ENCODE results near the gene PVR.
"Not testable (repeated sequence)": the region's sequence is repeated elsewhere in the genome, so short reads cannot be mapped to it uniquely, and the experiment has no call there.

Gene PVR

DNA sequence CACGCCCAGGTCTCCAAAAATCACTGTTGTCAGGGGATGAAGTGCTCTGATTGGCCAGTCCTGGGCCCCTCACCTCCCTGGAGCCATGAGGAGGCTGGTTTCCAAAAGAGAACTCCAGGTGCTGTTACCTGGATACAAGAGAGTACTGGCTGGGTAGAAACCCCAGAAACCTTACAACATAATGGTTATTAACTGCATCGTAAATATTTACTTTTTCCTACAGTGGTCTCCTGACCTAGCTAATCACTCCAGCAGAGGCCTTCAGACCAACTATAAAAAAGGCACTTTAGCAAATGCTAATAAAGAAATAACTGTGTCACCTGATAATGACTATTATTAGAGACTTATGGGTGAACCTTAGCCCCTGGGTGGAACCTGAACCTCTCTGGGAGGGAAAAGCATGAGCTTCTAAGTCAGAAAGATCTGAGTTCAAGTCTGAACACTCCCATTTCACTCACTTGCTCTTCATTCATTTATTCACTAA lies 31.9 kb upstream of the PVR start:
- Mint-ChIP-seq H3K4me3 (no peak overlapping the region), H3K27me3 (no peaks in the 10 kb centered on the region)

DNA sequence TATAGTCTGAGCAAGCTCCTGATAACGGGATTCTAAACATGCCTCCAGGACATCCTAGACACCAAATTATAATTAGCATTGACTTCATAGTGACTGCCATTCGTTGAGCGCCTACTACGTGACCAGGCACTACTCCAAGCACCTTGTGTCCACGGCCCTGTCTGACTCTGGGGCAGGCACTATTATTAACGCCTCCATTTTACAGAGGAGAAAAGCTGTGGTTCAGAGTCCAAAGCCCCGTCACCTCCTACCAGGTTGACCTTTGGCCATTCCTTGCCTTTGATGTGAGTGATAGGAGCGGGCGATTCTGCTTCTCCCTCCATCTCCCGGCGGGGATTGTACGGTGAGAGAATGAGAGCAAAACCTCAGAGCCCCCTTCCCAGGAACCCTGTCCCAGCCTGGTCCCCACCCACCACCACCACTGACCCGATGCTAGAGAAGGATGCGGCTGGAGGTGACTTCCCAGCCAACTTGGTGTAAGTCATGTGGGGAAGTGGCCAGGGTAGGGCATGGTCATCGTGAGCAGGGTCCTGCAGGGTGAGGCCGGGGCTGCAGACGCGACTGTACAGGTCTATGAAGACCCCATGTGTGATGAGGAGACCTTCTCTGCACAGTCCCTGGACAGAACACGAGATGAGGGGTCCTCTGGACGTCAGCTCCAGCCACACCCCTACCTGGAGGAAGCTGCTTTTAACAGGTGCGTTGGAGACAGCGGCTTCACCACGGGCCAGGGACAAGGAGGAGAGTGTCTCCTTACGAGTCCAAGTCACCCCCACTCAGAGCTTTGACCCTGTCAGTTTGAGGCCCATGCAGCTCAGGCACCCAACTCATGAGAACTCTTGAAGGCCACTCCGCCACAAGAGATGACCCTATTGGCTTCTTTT lies 30.2 kb upstream of the PVR start, which contains the start of gene IGSF23:
Gene IGSF23 (plus strand): TSS at position 269 of the 884 bp plus-strand sequence. CDS start 83 bp downstream, at position 352.
- no peaks in the 10 kb centered on the region for H3K4me1 Mint-ChIP-seq
- H3K36me3 Mint-ChIP-seq = no peaks in the 10 kb centered on the region
- H3K27ac Mint-ChIP-seq = no peak within 1 kb of the TSS
- H3K27me3 Mint-ChIP-seq = no peaks in the 10 kb centered on the region
- H3K9me3 Mint-ChIP-seq = no peaks in the 10 kb centered on the region
- H3K4me3 Mint-ChIP-seq = no peak within 1 kb of the TSS

More for the DNA sequence above, 31.9 kb upstream of the PVR start:
- Mint-ChIP-seq H3K9me3 (no peaks in the 10 kb centered on the region), H3K27ac (no peak overlapping the region), H3K4me1 (peaks cover 15% of the 10 kb centered on the region), H3K36me3 (no peaks in the 10 kb centered on the region)

DNA sequence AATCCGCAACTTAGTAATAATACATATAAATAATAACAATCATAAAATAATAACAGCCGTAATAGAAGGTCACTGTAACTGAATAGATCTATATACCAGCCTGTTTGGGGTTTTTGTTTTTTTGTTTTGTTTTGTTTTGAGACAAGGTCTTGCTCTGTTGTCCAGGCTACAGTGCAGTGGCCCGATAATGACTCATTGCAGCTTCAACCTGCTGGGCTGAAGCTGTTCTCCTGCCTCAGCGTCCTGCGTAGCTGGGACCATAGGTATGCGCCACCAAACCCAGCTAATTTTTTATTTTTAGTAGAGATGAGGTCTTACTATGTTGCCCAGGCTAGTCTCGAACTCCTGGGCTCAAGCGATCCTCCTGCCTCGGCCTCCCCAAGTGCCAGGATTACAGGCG lies 29.4 kb upstream of the PVR start:
- Mint-ChIP-seq H3K9me3 (no peaks in the 10 kb centered on the region), H3K27me3 (no peaks in the 10 kb centered on the region), H3K36me3 (no peaks in the 10 kb centered on the region), H3K4me1 (no peaks in the 10 kb centered on the region), H3K4me3 (no peak overlapping the region), H3K27ac (no peak overlapping the region)

DNA sequence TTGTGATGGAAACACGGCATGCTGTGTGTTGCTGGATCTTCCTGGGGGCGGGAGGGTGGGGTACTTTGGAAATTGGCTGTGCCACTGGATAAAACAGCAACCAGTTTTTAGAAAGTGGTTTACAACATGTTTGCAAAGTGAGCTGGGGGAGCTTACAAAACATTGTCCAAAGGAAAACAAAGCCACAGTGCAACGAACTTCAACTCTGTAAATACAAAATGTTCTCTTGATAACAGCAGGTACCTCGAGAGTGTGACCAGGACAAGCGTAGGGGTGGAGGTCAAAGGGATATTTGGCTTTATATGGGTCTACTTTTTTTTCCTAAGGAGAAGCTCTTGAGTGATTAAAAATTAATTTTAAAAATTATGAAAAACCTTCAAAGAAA lies 27.9 kb upstream of the PVR start:
- H3K27ac Mint-ChIP-seq = no peak overlapping the region
- H3K4me3 Mint-ChIP-seq = no peak overlapping the region
- no peaks in the 10 kb centered on the region for H3K36me3 Mint-ChIP-seq
- H3K27me3 Mint-ChIP-seq = no peaks in the 10 kb centered on the region
- no peaks in the 10 kb centered on the region for H3K9me3 Mint-ChIP-seq
- no peaks in the 10 kb centered on the region for H3K4me1 Mint-ChIP-seq

DNA sequence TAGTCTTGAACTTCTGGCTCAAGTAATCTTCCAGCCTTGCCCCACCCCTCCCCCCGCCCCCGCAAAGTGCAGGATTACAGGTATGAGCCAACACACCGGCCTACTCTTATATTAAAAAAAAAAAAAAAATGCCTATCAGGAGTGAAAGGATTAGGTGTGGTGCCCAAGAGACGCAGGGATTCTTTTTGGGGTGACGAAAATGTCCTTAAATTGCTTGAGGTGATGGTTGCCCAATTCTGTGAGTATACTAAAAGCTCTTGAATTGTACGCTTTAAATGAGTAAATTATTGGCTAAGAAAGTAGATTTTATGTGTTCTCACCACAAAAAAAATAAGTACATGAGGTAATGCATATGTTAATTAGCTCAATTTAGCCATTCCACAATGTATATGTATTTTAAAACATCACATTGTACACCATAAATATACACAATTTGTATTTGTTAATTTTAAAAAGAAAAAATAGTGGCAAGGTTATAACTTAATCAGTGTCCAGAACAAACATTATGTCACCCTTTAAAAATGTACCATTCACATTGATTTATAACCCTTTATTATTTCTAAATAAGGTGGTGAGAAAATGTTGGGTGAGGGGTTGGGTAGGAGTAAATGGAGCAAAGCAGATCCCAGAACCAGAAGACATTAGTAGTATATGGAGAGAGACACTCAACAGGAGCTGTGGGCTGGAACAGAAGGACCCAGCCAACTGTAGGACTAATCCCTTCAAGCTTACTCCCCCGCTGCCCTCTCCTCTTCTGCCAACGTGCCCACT lies 26.4 kb upstream of the PVR start:
- Mint-ChIP-seq H3K9me3 (no peaks in the 10 kb centered on the region), H3K27me3 (no peaks in the 10 kb centered on the region), H3K4me1 (no peaks in the 10 kb centered on the region), H3K36me3 (no peaks in the 10 kb centered on the region), H3K4me3 (no peak overlapping the region), H3K27ac (no peak overlapping the region)

DNA sequence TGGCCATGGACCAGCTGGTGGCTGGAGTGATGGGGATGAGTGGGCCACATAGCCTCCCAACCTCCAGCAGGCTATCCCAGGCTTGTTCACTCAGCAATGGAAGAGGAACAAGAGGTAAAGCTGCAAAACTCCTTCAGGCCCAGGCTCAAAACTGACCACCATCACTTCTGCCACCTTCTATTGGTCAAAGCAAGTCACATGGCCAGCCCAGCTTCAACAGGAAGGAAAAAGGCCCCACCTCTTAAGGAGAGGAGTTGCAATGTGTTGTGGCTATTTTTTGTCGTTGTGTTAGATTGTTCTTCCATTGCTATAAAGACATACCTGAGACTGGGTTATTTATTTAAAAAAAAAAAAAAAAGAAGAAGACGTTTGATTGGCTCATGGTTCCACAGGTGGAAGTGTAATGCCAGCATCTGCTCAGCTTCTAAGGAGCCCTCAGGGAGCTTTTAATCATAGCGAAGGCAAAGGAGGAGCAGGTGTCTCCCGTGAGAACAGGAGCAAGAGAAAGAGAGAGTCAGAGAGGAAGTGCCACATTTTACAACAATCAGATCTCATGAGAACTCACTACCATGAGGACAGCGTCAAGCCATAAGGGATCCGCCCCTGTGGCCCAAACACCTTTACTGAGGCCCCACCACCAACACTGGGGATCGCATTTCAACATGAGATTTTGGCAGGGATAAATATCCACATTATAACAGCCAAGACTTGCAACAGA lies 24.9 kb upstream of the PVR start:
- Mint-ChIP-seq H3K9me3 (no peaks in the 10 kb centered on the region), H3K36me3 (no peaks in the 10 kb centered on the region), H3K27me3 (no peaks in the 10 kb centered on the region), H3K4me3 (no peak overlapping the region), H3K4me1 (no peaks in the 10 kb centered on the region), H3K27ac (no peak overlapping the region)

DNA sequence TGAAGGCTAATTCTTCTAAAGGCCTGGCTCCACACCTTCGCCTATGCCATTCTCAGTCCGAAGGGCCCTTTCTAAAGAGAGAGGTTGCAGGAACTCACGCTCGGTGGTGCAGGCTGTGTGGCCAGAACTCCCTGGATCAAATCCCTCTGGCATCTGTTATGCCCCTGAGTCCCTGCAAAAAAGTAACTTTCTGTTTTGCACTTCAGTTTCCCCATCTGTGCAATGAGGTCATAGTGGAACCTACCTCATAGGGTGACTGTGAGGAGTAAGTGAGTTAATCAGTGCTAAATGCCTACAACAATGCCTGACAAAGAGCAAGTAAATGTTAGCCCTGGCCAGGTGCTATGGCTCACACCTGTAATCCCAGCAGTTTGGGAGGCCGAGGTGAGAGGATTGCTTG lies 23.0 kb upstream of the PVR start:
- Mint-ChIP-seq H3K27ac (no peak overlapping the region), H3K36me3 (no peaks in the 10 kb centered on the region), H3K27me3 (no peaks in the 10 kb centered on the region), H3K4me1 (no peaks in the 10 kb centered on the region), H3K9me3 (no peaks in the 10 kb centered on the region), H3K4me3 (no peak overlapping the region)

DNA sequence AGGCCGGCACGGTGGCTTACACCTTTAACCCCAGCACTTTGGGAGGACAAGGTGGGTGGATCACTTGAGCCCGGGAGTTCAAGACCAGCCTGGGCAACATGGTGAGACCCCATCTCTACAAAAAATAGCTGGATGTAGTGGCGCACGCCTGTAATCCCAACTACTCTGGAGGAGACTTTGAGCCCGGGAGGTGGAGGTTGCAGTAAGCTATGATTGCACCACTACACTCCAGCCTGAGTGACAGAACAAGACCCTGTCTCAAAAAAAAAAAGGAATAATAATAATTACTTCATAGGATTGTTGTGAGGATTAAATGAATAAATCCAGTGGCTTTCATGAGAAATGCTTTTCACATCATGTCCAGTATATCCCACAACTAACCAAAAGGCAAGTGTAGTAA lies 22.3 kb upstream of the PVR start:
- Mint-ChIP-seq H3K4me1 (no peaks in the 10 kb centered on the region), H3K27me3 (no peaks in the 10 kb centered on the region)

DNA sequence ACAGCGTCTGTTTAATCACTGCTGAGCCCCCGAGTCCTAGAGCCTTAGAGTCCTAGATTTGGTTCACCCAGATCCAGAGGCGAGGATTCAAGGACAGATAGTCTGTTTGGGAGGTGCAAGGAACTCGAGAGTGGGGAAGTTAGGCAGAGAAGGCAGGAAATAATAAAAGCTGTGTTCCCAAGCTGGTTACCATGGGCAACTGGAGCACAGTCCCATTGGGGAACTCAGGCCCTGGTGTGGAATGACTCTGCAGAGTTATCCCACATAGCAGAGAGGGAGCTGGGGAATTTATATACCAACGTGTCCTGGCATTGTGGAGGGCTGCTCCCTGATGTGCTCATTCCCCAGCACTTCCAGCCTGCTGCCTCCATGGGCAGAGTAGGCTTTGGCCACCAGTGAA lies 20.6 kb upstream of the PVR start:
- H3K27ac Mint-ChIP-seq = no peak overlapping the region
- no peaks in the 10 kb centered on the region for H3K36me3 Mint-ChIP-seq
- no peaks in the 10 kb centered on the region for H3K4me1 Mint-ChIP-seq
- H3K9me3 Mint-ChIP-seq = no peaks in the 10 kb centered on the region
- H3K4me3 Mint-ChIP-seq = no peak overlapping the region
- no peaks in the 10 kb centered on the region for H3K27me3 Mint-ChIP-seq

More for the DNA sequence above, 22.3 kb upstream of the PVR start:
- Mint-ChIP-seq H3K4me3 (no peak overlapping the region), H3K27ac (no peak overlapping the region), H3K9me3 (no peaks in the 10 kb centered on the region), H3K36me3 (no peaks in the 10 kb centered on the region)

DNA sequence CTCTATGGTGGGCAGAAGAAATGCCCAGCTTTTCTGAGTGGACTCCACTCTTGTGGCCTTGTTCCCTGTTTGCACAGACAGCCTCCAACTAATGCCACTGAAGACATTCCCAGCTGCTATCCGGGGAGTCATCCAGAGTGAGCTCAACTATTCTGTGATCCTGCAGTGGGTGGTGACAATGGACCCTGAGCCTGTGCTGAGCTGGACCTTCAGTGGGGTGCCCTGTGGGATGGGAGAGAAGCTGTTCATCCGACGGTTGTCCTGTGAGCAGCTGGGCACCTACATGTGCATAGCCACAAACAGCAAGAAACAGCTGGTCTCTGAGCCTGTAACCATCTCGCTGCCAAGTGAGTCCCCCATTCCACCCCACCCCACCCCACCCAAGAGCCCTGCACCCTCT lies 20.1 kb upstream of the PVR start:
- Mint-ChIP-seq H3K9me3 (no peaks in the 10 kb centered on the region), H3K36me3 (no peaks in the 10 kb centered on the region), H3K4me1 (no peaks in the 10 kb centered on the region), H3K27me3 (no peaks in the 10 kb centered on the region), H3K4me3 (no peak overlapping the region), H3K27ac (no peak overlapping the region)

DNA sequence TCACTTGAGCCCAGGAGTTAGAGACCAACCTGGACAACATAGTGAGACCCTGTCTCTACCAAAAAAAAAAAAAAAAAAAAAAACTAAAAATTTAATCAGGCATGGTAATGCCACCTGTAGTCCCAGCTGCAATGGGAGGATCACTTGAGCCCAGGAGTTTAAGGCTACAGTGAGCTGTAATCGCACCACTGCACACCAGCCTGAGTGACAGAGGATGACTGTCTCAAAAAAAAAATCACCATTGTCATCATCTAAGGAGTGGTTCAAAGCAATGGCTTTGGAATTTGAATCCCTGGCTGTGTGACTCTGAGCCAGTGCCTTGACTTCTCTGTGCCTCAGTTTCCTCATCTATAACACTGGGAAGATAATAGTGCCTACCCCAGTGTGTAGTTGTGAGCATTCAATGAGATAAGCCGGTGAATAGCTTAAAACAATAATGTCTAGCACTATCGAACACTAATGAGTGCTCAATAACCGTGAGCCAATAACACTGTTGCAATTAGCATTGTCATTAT lies 18.8 kb upstream of the PVR start:
- no peaks in the 10 kb centered on the region for H3K36me3 Mint-ChIP-seq
- H3K27me3 Mint-ChIP-seq = no peaks in the 10 kb centered on the region
- H3K4me3 Mint-ChIP-seq = no peak overlapping the region
- no peaks in the 10 kb centered on the region for H3K9me3 Mint-ChIP-seq
- H3K27ac Mint-ChIP-seq = no peak overlapping the region
- no peaks in the 10 kb centered on the region for H3K4me1 Mint-ChIP-seq

DNA sequence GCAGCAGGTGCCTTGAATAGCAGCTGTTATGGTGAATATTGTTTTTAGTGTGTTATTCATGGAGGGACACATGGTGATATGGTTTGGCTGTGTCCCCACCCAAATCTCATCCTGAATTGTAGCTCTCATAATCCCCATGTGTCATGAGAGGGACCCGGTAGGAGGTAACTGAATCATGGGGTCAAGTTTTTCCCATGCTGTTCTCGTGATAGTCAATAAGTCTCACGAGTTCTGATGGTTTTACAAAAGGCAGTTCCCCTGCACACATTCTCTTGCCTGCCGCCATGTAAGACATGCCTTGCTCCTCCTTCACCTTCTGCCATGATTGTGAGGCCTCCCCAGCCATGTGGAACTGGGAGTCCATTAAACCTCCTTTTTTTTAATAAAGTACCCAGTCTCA lies 18.1 kb upstream of the PVR start:
- H3K9me3 Mint-ChIP-seq, H3K4me1 Mint-ChIP-seq, H3K27ac Mint-ChIP-seq, H3K27me3 Mint-ChIP-seq, H3K36me3 Mint-ChIP-seq, H3K4me3 Mint-ChIP-seq: not testable (repeated sequence)

DNA sequence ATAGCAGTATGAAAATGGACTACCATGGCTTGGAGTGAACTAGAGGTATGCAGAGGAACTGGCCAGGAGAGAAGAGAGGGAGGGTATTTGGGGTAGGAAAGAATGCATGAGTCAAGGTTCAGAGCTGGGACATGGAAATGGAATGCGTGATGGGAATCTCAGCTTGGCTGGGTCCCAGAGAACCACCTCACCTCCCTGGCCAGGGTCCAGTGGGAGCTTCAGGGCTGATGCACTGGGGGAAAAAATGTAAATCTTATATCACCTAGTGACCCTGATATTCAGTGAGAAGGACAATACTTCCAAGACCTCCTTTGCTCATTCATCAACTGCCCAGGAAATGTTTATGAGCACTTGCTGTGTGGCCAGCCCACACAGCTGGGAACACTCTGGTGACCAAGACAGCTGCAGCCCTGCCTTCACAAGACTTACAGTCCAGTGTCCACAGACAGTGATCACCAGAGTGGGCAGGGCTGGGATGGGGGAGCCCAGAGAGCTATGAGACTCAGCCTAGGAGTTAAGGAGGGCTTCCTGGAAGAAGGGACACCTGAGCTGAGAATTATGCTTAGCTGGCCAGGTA lies 17.6 kb upstream of the PVR start:
- no peak overlapping the region for H3K4me3 Mint-ChIP-seq
- no peak overlapping the region for H3K27ac Mint-ChIP-seq
- H3K4me1 Mint-ChIP-seq = no peaks in the 10 kb centered on the region
- H3K9me3 Mint-ChIP-seq = no peaks in the 10 kb centered on the region
- H3K27me3 Mint-ChIP-seq = no peaks in the 10 kb centered on the region
- no peaks in the 10 kb centered on the region for H3K36me3 Mint-ChIP-seq

DNA sequence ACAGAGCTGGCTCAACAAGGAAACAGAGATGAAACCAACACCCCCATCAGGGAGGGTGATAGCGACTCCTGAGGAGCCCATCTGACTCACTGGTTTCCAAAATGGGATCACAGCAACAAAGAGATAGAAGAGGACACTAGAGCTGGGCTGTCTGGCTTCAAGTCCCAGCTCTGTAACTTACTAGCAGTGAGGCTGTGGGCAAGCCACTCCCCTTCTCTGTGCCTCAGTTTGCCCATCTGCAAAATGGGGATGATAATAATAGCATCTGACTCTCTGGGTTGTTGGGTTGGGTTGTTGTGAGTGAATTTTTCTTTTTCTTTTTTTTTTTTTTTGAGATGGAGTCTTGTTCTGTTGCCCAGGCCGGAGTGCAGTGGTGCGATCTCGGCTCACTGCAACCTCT lies 16.1 kb upstream of the PVR start:
- no peak overlapping the region for H3K4me3 Mint-ChIP-seq
- no peaks in the 10 kb centered on the region for H3K4me1 Mint-ChIP-seq
- no peaks in the 10 kb centered on the region for H3K36me3 Mint-ChIP-seq
- no peaks in the 10 kb centered on the region for H3K27me3 Mint-ChIP-seq
- H3K27ac Mint-ChIP-seq = no peak overlapping the region
- no peaks in the 10 kb centered on the region for H3K9me3 Mint-ChIP-seq

DNA sequence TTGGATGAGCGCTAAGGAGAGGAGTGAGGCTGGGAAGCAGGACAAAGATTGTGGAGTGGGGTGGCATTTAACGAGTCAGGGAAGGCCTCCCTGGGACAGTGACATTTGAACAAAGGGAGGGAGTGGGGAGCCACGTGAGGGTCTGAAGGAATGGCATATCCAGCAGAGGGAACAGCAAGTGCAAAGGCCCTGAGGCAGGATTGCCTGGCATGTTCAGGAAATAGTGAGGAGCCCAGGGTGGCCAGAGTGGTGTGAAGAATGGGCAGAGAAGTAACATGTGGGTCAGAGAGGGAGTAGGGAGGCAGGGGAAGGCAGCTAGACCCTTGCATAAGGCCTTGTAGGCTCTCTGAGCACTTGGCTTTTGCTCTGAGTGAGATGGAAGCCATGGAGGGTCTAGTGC lies 14.9 kb upstream of the PVR start:
- Mint-ChIP-seq H3K36me3 (no peaks in the 10 kb centered on the region), H3K27ac (no peak overlapping the region), H3K4me1 (no peaks in the 10 kb centered on the region), H3K4me3 (no peak overlapping the region), H3K9me3 (no peaks in the 10 kb centered on the region), H3K27me3 (no peaks in the 10 kb centered on the region)

Data from activated naive CD4-positive, alpha-beta T cell treated with anti-CD3 and anti-CD28 coated beads, Interleukin-2, amount 50 U/mL, for 24 hours (primary cell).